SKM-1 treated with dmso at 0.1 percent for 144 hours (cell line): ENCODE data around the gene RING1.

ENCODE experiments used
- DNase-seq: peaks from one replicate; lab custom pipeline; 2025; ENCODE audit not compliant: unreplicated experiment; lab: John Stamatoyannopoulos, UW

The RING1 gene

GRCh38 chr6:33208091-33208967, at the start of gene RING1:
Gene RING1 (plus strand): TSS chr6:33208500. CDS start chr6:33208823, 323 bp downstream.
- peak; percentile 53 for DNase-seq

GRCh38 chr6:33160096-33160495, 48.2 kb upstream of the RING1 start:
- DNase-seq, result no peak

GRCh38 chr6:33160728-33161344, 47.5 kb upstream of the RING1 start:
- no peak for DNase-seq

GRCh38 chr6:33161354-33162331, 46.7 kb upstream of the RING1 start:
- peak; percentile 66 for DNase-seq

GRCh38 chr6:33163540-33163939, 44.8 kb upstream of the RING1 start:
- DNase-seq, result no peak

- DNase-seq, result no peak
Measured at GRCh38 chr6:33164176-33164575, 44.1 kb upstream of the RING1 start.

- DNase-seq, result no peak
Measured at GRCh38 chr6:33164665-33165373, 43.5 kb upstream of the RING1 start.

DNA sequence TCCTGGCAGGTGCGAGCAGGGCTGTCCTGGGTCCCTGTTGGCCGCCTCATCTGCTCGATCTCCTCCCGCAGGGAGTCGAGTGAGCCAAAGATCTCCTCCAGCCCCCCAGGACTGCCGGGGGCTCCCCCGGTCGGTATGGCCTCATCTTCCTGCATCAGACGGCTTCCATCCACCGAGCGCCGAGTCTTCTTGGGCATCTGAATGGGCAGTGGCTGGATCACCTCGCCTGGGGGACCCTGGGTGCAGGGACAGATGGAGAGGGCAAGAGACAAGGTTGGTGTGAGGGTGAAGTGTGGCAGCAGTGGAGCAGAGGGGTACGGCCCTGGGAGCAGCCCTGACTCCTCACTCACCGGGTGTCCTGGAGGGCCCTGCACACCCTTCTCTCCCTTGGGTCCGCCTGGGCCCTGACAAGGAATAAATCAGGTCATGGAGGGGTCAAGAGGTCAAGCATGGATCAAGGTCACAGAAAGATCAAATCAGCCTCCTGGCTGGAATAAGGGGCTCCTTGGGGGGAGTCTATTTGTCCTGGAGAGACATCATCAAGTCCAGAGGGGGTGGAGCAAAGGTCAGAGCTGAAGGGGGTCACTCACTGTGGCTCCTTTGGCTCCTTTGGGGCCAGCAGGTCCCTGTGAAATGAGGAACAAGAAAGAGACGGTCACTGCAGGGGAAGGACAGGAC, 42.6 kb upstream of the RING1 start:
- no peak for DNase-seq

GRCh38 chr6:33166363-33166762, 41.9 kb upstream of the RING1 start:
- no peak for DNase-seq

DNA sequence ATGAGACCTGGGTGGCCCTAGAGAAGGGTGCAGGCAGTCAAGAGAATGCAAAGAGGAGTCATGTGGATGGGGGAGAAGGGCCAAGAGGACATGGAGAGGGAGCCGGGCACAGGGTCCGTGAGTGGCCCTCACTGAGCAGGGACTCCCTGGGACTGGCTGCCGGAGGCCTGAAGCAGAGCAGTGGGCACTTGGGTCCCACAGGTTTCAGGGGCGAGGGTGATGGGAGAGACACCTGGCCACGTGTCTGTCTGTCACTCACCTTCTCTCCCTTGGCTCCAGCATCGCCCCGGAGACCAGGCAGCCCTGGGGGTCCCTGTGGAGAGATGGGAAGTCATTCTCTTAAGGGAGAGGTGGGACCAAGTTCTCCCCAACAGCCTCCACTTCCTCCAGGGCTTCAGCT, 41.5 kb upstream of the RING1 start:
- no peak for DNase-seq

GRCh38 chr6:33167374-33168283, 40.7 kb upstream of the RING1 start:
- DNase-seq, result no peak

- DNase-seq, result no peak
Measured at GRCh38 chr6:33168284-33168601, 40.1 kb upstream of the RING1 start.

GRCh38 chr6:33168639-33169038, 39.7 kb upstream of the RING1 start:
- DNase-seq, result no peak

GRCh38 chr6:33169291-33170175, 38.8 kb upstream of the RING1 start:
- no peak for DNase-seq

DNA sequence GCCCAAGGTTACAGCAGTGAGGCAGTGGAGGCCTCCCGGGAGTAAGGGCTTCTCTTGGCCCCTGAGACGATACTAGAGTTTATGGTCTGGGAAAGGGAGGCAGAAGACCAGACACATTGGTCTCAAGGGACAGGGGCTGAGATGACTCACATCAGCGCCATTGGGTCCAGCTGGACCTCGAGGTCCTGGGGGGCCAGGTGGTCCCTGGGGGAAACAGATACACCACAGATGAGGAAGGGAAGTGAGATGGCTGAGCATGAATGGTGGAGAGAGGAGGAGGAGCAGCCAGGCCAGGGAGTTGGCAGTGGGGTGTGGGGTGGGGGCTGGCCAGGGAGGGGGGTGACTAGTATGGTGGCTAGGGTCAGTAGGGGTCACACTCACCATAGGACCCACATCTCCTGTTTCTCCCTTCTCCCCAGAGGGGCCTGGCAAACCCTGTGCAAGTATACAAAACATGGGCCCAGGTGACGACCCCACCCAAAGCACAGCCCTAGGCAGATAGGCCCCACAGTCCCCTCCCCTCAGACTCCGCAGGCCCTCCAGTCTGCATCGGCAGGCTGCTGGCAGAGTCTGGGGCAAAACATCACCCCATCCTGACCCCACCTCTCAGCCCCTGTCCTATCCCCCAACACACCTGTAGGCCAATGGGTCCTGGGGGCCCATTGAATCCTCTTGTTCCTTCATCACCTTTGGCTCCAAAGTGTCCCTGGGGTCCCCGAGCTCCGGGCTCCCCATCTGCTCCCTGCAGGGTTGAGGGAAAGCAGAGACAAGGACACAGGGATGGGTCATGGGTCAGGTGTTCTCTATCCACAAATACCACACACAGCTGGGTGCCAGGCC, 37.9 kb upstream of the RING1 start:
- no peak for DNase-seq

GRCh38 chr6:33171016-33171879, 37.1 kb upstream of the RING1 start:
- no peak for DNase-seq
